Endodermal cell (in vitro differentiated cells): Measurements from ENCODE around the gene RAVER1. TPM values are rescaled to one million over a fixed set of nuclear protein-coding genes. Genes with fewer than 3 reads are reported as not detected.

Experiments
- DNase-seq: peaks from one replicate; pipeline ENCODE4 v3.0.0-alpha.2; 2017
- H3K27ac ChIP-seq: 2 replicates; pipeline ENCODE4 v1.5.1; 2013; ENCODE audit warnings: mild to moderate bottlenecking, low read depth, low read length, moderate library complexity
- H3K27me3 ChIP-seq: 2 replicates; pipeline ENCODE4 v1.6.1; 2013; ENCODE audit warnings: mild to moderate bottlenecking, low read length, moderate library complexity; ENCODE audit not compliant: insufficient read depth, control insufficient read depth, poor library complexity, severe bottlenecking
- H3K36me3 ChIP-seq: 2 replicates; pipeline ENCODE4 v1.7.0; 2013; ENCODE audit warnings: mild to moderate bottlenecking, low read length, moderate library complexity; ENCODE audit not compliant: control insufficient read depth, insufficient read depth
- H3K4me1 ChIP-seq: one replicate; pipeline ENCODE4 v1.7.0; 2013; ENCODE audit warnings: low read length; ENCODE audit not compliant: control insufficient read depth, insufficient read depth
- H3K4me3 ChIP-seq: 2 replicates; pipeline ENCODE4 v1.5.1; 2013; ENCODE audit warnings: mild to moderate bottlenecking, low read length, moderate library complexity
- H3K9ac ChIP-seq: 2 replicates; pipeline ENCODE4 v1.6.1; 2013; ENCODE audit warnings: mild to moderate bottlenecking, low read length, moderate library complexity; ENCODE audit not compliant: poor library complexity, severe bottlenecking; ENCODE audit errors: extremely low read depth
- H3K9me3 ChIP-seq: 2 replicates; pipeline ENCODE4 v1.6.1; 2013; ENCODE audit warnings: mild to moderate bottlenecking, low read length, moderate library complexity; ENCODE audit not compliant: control insufficient read depth
- H3K27ac Mint-ChIP-seq: 2 replicates; pipeline ENCODE4 v1.8.0; 2020; ENCODE audit warnings: mixed read lengths
- H3K27me3 Mint-ChIP-seq: 2 replicates; pipeline ENCODE4 v1.8.0; 2021; ENCODE audit warnings: mild to moderate bottlenecking, mixed read lengths; ENCODE audit not compliant: insufficient read depth
- H3K36me3 Mint-ChIP-seq: 2 replicates; pipeline ENCODE4 v1.8.0; 2020; ENCODE audit warnings: low read depth, mixed read lengths
- H3K4me1 Mint-ChIP-seq: 2 replicates; pipeline ENCODE4 v1.8.0; 2020; ENCODE audit warnings: mixed read lengths
- H3K4me3 Mint-ChIP-seq: 2 replicates; pipeline ENCODE4 v1.8.0; 2020; ENCODE audit warnings: mild to moderate bottlenecking, moderate library complexity, mixed read lengths
- H3K9me3 Mint-ChIP-seq: 2 replicates; pipeline ENCODE4 v1.8.0; 2020; ENCODE audit warnings: mild to moderate bottlenecking, mixed read lengths
- WGBS, 2 experiments: methylation state at CpG; one replicate each; pipeline versions ENCODE4 v1.1.5 to v1.1.7; 2013; ENCODE audit warnings: missing lambda C conversion rate in 2 of 2, mixed read lengths in 1 of 2; ENCODE audit not compliant: insufficient coverage in 1 of 2, insufficient read length in 1 of 2; 5-methylcytosine and 5-hydroxymethylcytosine counted together
- total RNA-seq, 2 donors: library from RNA; stranded (reverse); fragmentation: NEBNext Ultra II Directional in 1 of 2; extraction: Animal tissue kit (Norgen Biotek cat#: 25700) in 1 of 2; gene quantifications; 2 replicates in 1 of 2; 3 replicates in 1 of 2; pipeline ENCODE4 v1.2.1, GENCODE V29; 2021
- TF ChIP-seq, protein P1 (sequence below): fragments of 200-600 bp; sonication (generic); conservative IDR thresholded peaks from 2 replicates; pipeline ENCODE4 v1.5.0; 2021; ENCODE audit warnings: antibody characterized with exemption, mild to moderate bottlenecking

The RAVER1 gene
- total RNA-seq, 2 donors from 2014 or later: 53.1 to 64.7 TPM

- Mint-ChIP-seq H3K9me3 (no peaks in the 10 kb centered on the region), H3K27ac (no peak overlapping the region), H3K36me3 (peaks cover 46% of the 10 kb centered on the region), H3K4me1 (no peaks in the 10 kb centered on the region), H3K27me3 (no peaks in the 10 kb centered on the region), H3K4me3 (no peak overlapping the region)
- Histone ChIP-seq H3K36me3 (peaks cover 22% of the 10 kb centered on the region), H3K9ac (no peak overlapping the region), H3K9me3 (no peaks in the 10 kb centered on the region), H3K4me1 (no peaks in the 10 kb centered on the region), H3K27me3 (no peaks in the 10 kb centered on the region), H3K4me3 (no peak overlapping the region), H3K27ac (no peak overlapping the region)
- WGBS, 2 experiments: 93 to 96% methylated on average over 10 to 18 of the region's 18 CpGs
- TF ChIP-seq, protein P1, sequence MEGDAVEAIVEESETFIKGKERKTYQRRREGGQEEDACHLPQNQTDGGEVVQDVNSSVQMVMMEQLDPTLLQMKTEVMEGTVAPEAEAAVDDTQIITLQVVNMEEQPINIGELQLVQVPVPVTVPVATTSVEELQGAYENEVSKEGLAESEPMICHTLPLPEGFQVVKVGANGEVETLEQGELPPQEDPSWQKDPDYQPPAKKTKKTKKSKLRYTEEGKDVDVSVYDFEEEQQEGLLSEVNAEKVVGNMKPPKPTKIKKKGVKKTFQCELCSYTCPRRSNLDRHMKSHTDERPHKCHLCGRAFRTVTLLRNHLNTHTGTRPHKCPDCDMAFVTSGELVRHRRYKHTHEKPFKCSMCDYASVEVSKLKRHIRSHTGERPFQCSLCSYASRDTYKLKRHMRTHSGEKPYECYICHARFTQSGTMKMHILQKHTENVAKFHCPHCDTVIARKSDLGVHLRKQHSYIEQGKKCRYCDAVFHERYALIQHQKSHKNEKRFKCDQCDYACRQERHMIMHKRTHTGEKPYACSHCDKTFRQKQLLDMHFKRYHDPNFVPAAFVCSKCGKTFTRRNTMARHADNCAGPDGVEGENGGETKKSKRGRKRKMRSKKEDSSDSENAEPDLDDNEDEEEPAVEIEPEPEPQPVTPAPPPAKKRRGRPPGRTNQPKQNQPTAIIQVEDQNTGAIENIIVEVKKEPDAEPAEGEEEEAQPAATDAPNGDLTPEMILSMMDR: no peak
- DNase-seq: no peak
Observed at GRCh38 chr19:10362259-10362658, 28.9 kb upstream of the RAVER1 start.

DNA sequence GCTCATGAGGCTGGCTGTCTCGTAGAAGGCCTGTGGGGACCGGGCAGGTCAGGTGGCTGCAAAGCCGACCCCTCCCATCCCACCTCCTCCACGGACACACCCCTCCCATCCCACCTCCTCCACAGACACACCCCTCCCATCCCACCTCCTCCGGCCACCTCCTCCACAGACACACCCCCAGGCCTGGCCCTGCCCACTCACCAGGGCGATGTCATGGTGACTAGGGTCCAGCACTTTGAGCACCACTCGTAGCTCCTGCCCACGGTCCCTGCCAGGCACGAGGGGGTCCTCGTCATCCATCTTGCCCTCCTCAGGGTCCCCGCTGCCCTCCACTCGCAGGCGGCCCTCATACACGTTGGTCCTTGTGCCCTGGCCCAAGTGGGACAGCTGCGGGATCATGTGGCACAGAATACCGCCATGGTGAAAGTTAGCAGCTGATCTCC is 28.3 kb upstream of the RAVER1 start:
- H3K27ac Mint-ChIP-seq: no peak overlapping the region

DNA sequence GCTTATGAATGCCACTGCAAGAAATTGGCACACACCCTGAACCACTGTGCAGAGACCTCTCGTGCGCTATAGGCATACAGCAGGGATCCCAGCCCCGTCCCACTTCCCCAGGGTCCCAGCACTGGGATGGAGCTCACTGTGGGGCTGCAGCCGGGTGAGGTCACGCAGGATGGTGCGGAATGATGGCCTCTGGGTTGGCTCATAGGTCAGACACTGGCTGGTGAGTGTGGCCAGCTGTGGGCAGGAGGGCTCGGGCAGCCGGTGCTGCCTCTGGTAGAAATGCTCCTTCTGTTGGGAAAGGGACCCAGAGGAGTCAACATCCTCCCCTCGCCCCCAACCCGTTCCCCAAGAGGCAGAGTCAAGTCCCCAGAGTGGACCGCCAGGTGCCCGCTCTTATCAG is 23.1 kb upstream of the RAVER1 start:
- no peak overlapping the region for H3K27ac ChIP-seq
- H3K9me3 Mint-ChIP-seq: no peaks in the 10 kb centered on the region
- H3K27me3 Mint-ChIP-seq: no peaks in the 10 kb centered on the region
- no peaks in the 10 kb centered on the region for H3K27me3 ChIP-seq
- H3K27ac Mint-ChIP-seq: no peak overlapping the region
- 94 to 100% methylated on average over 10 to 12 of the region's 12 CpGs for WGBS, 2 experiments
- H3K36me3 Mint-ChIP-seq: peaks cover 29% of the 10 kb centered on the region
- H3K4me3 ChIP-seq: no peak overlapping the region
- H3K9me3 ChIP-seq: no peaks in the 10 kb centered on the region
- H3K36me3 ChIP-seq: peaks cover 7% of the 10 kb centered on the region
- TF ChIP-seq, protein P1: no peak
- no peak overlapping the region for H3K4me3 Mint-ChIP-seq
- no peak for DNase-seq
- peaks cover 10% of the 10 kb centered on the region for H3K4me1 Mint-ChIP-seq
- no peaks in the 10 kb centered on the region for H3K4me1 ChIP-seq
- H3K9ac ChIP-seq: no peak overlapping the region

More for the DNA sequence above, 28.3 kb upstream of the RAVER1 start:
- Mint-ChIP-seq H3K36me3 (peaks cover 42% of the 10 kb centered on the region), H3K4me3 (no peak overlapping the region), H3K4me1 (no peaks in the 10 kb centered on the region), H3K9me3 (no peaks in the 10 kb centered on the region), H3K27me3 (no peaks in the 10 kb centered on the region)
- TF ChIP-seq, protein P1: no peak
- Histone ChIP-seq H3K9ac (no peak overlapping the region), H3K27ac (no peak overlapping the region), H3K4me1 (no peaks in the 10 kb centered on the region), H3K27me3 (no peaks in the 10 kb centered on the region), H3K9me3 (no peaks in the 10 kb centered on the region), H3K36me3 (peaks cover 22% of the 10 kb centered on the region), H3K4me3 (no peak overlapping the region)
- DNase-seq: peak; percentile 53
- WGBS, 2 experiments: 87 to 96% methylated on average over 9 to 16 of the region's 16 CpGs
